Subcutaneous abdominal adipose tissue (tissue), 5 donors: ENCODE measurements around the gene PIGR.

Experiments
- H3K27ac ChIP-seq: one replicate; pipeline ENCODE4 v1.7.0; 2013; ENCODE audit warnings: low read depth, mild to moderate bottlenecking, inconsistent platforms, low read length, moderate library complexity
- H3K27me3 ChIP-seq, 5 donors: one replicate each; pipeline ENCODE4 v1.7.0; 2013; ENCODE audit warnings: low read length in 5 of 5, inconsistent platforms in 1 of 5; ENCODE audit not compliant: control insufficient read depth in 5 of 5, insufficient read depth in 4 of 5
- H3K36me3 ChIP-seq, 5 donors: one replicate each; pipeline ENCODE4 v1.7.0; 2013; ENCODE audit warnings: low read length in 5 of 5; ENCODE audit not compliant: control insufficient read depth in 5 of 5, insufficient read depth in 5 of 5
- H3K4me1 ChIP-seq, 5 donors: one replicate each; pipeline ENCODE4 v1.7.0; 2013; ENCODE audit warnings: low read length in 5 of 5, mild to moderate bottlenecking in 3 of 5, moderate library complexity in 1 of 5; ENCODE audit not compliant: control insufficient read depth in 5 of 5, insufficient read depth in 5 of 5
- H3K4me3 ChIP-seq, 5 donors: one replicate each; pipeline ENCODE4 v1.7.0; 2013; ENCODE audit warnings: low read length in 5 of 5, low read depth in 1 of 5
- H3K9ac ChIP-seq, 5 donors: one replicate each; pipeline ENCODE4 v1.7.0; 2013; ENCODE audit warnings: low read length in 5 of 5, mild to moderate bottlenecking in 4 of 5, moderate library complexity in 3 of 5
- H3K9me3 ChIP-seq, 5 donors: one replicate each; pipeline ENCODE4 v1.7.0; 2013; ENCODE audit warnings: low read length in 5 of 5; ENCODE audit not compliant: control insufficient read depth in 5 of 5
- donor health status: healthy.
- donor health status: healthy.
- donor health status: healthy.
- donor health status: healthy.
- donor health status: healthy.

The PIGR gene

GRCh38 chr1:206904423-206905142 lies 41.7 kb downstream of the PIGR start:
- peaks cover 0 to 17% (median 6%) of the 10 kb centered on the region in 5 donors for H3K4me1 ChIP-seq
- no peak overlapping the region for H3K4me3 ChIP-seq
- no peak overlapping the region for H3K9ac ChIP-seq
- peaks cover 0 to 8% (median 0%) of the 10 kb centered on the region in 5 donors for H3K27me3 ChIP-seq
- H3K27ac ChIP-seq: no peak overlapping the region
- no peaks in the 10 kb centered on the region for H3K36me3 ChIP-seq
- H3K9me3 ChIP-seq: no peaks in the 10 kb centered on the region

- Histone ChIP-seq H3K9ac (no peak overlapping the region), H3K4me1 (peaks cover 0 to 10% (median 0%) of the 10 kb centered on the region in 5 donors), H3K4me3 (no peak overlapping the region), H3K9me3 (no peaks in the 10 kb centered on the region), H3K27ac (no peak overlapping the region), H3K36me3 (no peaks in the 10 kb centered on the region), H3K27me3 (peaks cover 0 to 4% (median 0%) of the 10 kb centered on the region in 5 donors)
Observed at GRCh38 chr1:206903687-206904086, 42.6 kb downstream of the PIGR start.

- Histone ChIP-seq H3K9ac (no peak overlapping the region), H3K9me3 (no peaks in the 10 kb centered on the region), H3K27ac (no peak overlapping the region), H3K36me3 (no peaks in the 10 kb centered on the region), H3K4me1 (peaks cover 0 to 10% (median 0%) of the 10 kb centered on the region in 5 donors), H3K27me3 (peaks cover 0 to 4% (median 0%) of the 10 kb centered on the region in 5 donors), H3K4me3 (no peak overlapping the region)
Observed at GRCh38 chr1:206902702-206903101, 43.6 kb downstream of the PIGR start.

GRCh38 chr1:206901944-206902343 lies 44.3 kb downstream of the PIGR start:
- Histone ChIP-seq H3K36me3 (no peaks in the 10 kb centered on the region), H3K27ac (no peak overlapping the region), H3K9ac (no peak overlapping the region), H3K4me1 (peaks cover 0 to 3% (median 0%) of the 10 kb centered on the region in 5 donors), H3K4me3 (no peak overlapping the region), H3K9me3 (no peaks in the 10 kb centered on the region), H3K27me3 (peaks cover 0 to 5% (median 0%) of the 10 kb centered on the region in 5 donors)

- H3K4me1 ChIP-seq: peaks cover 0 to 8% (median 0%) of the 10 kb centered on the region in 5 donors
- H3K9me3 ChIP-seq: no peaks in the 10 kb centered on the region
- peaks cover 0 to 5% (median 0%) of the 10 kb centered on the region in 5 donors for H3K27me3 ChIP-seq
Observed at GRCh38 chr1:206900149-206900548, 46.1 kb downstream of the PIGR start.

GRCh38 chr1:206899717-206900116 lies 46.5 kb downstream of the PIGR start:
- Histone ChIP-seq H3K4me3 (no peak overlapping the region), H3K9ac (no peak overlapping the region), H3K27me3 (peaks cover 0 to 5% (median 0%) of the 10 kb centered on the region in 5 donors), H3K9me3 (no peaks in the 10 kb centered on the region), H3K36me3 (no peaks in the 10 kb centered on the region), H3K27ac (no peak overlapping the region), H3K4me1 (peaks cover 0 to 8% (median 0%) of the 10 kb centered on the region in 5 donors)

More at GRCh38 chr1:206900149-206900548, 46.1 kb downstream of the PIGR start:
- no peak overlapping the region for H3K9ac ChIP-seq
- H3K27ac ChIP-seq: no peak overlapping the region
- H3K4me3 ChIP-seq: no peak overlapping the region
- H3K36me3 ChIP-seq: no peaks in the 10 kb centered on the region

GRCh38 chr1:206898915-206899431 lies 47.3 kb downstream of the PIGR start:
- Histone ChIP-seq H3K4me3 (no peak overlapping the region), H3K36me3 (no peaks in the 10 kb centered on the region), H3K4me1 (peaks cover 0 to 8% (median 0%) of the 10 kb centered on the region in 5 donors), H3K9me3 (no peaks in the 10 kb centered on the region), H3K9ac (no peak overlapping the region), H3K27ac (no peak overlapping the region), H3K27me3 (peaks cover 0 to 5% (median 0%) of the 10 kb centered on the region in 5 donors)

- Histone ChIP-seq H3K4me3 (no peak overlapping the region), H3K4me1 (peaks cover 0 to 8% (median 0%) of the 10 kb centered on the region in 5 donors), H3K36me3 (no peaks in the 10 kb centered on the region), H3K27ac (no peak overlapping the region), H3K9ac (no peak overlapping the region), H3K27me3 (peaks cover 0 to 5% (median 0%) of the 10 kb centered on the region in 5 donors), H3K9me3 (no peaks in the 10 kb centered on the region)
Observed at GRCh38 chr1:206898089-206898914, 48.0 kb downstream of the PIGR start.

- Histone ChIP-seq H3K9ac (no peak within 1 kb of the TSS), H3K4me1 (peaks cover 0 to 7% (median 2%) of the 10 kb centered on the region in 5 donors), H3K9me3 (no peaks in the 10 kb centered on the region), H3K27ac (no peak within 1 kb of the TSS), H3K4me3 (no peak within 1 kb of the TSS), H3K27me3 (peaks cover 0 to 5% (median 0%) of the 10 kb centered on the region in 5 donors), H3K36me3 (no peaks in the 10 kb centered on the region)
Observed at GRCh38 chr1:206897175-206897574, 49.1 kb downstream of the PIGR start, which contains the start of gene IL24. IL24 (plus strand) TSS chr1:206897443; CDS start chr1:206897833, 390 bp downstream.
